Panc1 (cell line): Measurements from ENCODE around the gene ENO1. TPM values are rescaled to one million over a fixed set of nuclear protein-coding genes. Genes with fewer than 3 reads are reported as not detected.

Source experiments
- ATAC-seq: fragments of 200-7000 bp; cut with Tn5 transposase; 2 replicates; pipeline ENCODE4 v1.9.1; 2020; ENCODE audit warnings: mild to moderate bottlenecking, moderate library complexity
- BruUV-seq: library from RNA; stranded (reverse); fragments of 400-500 nt; replicated peaks from 2 replicates; lab custom pipeline; 2021; lab: Mats Ljungman, UMichigan
- CTCF ChIA-PET: fragments of 300-600 bp; sonication (Branson Sonifier 250); formaldehyde crosslinking; loops from one replicate; lab custom pipeline; 2022; ENCODE audit warnings: antibody characterized with exemption; lab: Charles Lee
- POLR2A ChIA-PET: fragments of 300-600 bp; sonication (Branson Sonifier 250); formaldehyde crosslinking; loops from one replicate; lab custom pipeline; 2022; ENCODE audit warnings: antibody characterized with exemption; lab: Charles Lee
- DNase-seq: peaks from one replicate; pipeline ENCODE4 v3.0.0-alpha.2; 2010; ENCODE audit warnings: low read depth, low spot score
- H3K27ac ChIP-seq: 2 replicates; pipeline ENCODE4 v1.5.1; 2011; ENCODE audit warnings: mild to moderate bottlenecking, low read length, inconsistent platforms
- H3K27me3 ChIP-seq: fragments of 200-500 bp; sonication (Bioruptor generic); 2 replicates; pipeline ENCODE4 v1.6.0; 2014; ENCODE audit warnings: low read length, inconsistent platforms; ENCODE audit not compliant: control insufficient read depth, insufficient read depth
- H3K36me3 ChIP-seq: fragments of 200-500 bp; sonication (Bioruptor generic); 2 replicates; pipeline ENCODE4 v1.5.1; 2014; ENCODE audit warnings: inconsistent platforms, mild to moderate bottlenecking, low read length, moderate library complexity; ENCODE audit not compliant: control insufficient read depth, insufficient read depth
- H3K4me1 ChIP-seq: 2 replicates; pipeline ENCODE4 v1.5.1; 2011; ENCODE audit warnings: inconsistent platforms, mild to moderate bottlenecking, low read length, moderate library complexity; ENCODE audit not compliant: control insufficient read depth, insufficient read depth
- H3K4me3 ChIP-seq, 2 experiments: 2 replicates each; pipeline ENCODE4 v1.5.1; 2011 to 2012; ENCODE audit warnings: low read depth in 2 of 2, low read length in 2 of 2, mild to moderate bottlenecking in 2 of 2, inconsistent platforms in 1 of 2, moderate library complexity in 1 of 2
- H3K9me3 ChIP-seq: fragments of 200-500 bp; sonication (Bioruptor generic); 2 replicates; pipeline ENCODE4 v1.5.1; 2014; ENCODE audit warnings: low read depth, mild to moderate bottlenecking, inconsistent platforms, low read length, moderate library complexity; ENCODE audit not compliant: control insufficient read depth, insufficient read depth
- POLR2AphosphoS5 ChIP-seq: IDR thresholded peaks from 2 replicates; pipeline ENCODE4 v1.6.1; 2012; ENCODE audit warnings: mild to moderate bottlenecking, low read depth, low read length, moderate library complexity
- SIN3A ChIP-seq: IDR thresholded peaks from 2 replicates; pipeline ENCODE4 v1.6.1; 2012; ENCODE audit warnings: low read depth, mild to moderate bottlenecking, low read length, moderate library complexity, borderline replicate concordance; ENCODE audit not compliant: insufficient read depth
- TCF7L2 ChIP-seq: IDR thresholded peaks from 2 replicates; pipeline ENCODE4 v1.6.1; 2011; ENCODE audit warnings: mild to moderate bottlenecking, low read depth, low read length, inconsistent platforms
- in situ Hi-C: cut with HindIII; loops from 2 replicates; pipeline ENCODE4 v1.10.0; 2016; ENCODE audit warnings: low sequenced_read_pairs, low pct_unique_long_range_greater_than_20kb
- intact Hi-C: fragments of 100-400 bp; cut with micrococcal nuclease; formaldehyde crosslinking; loops from one replicate; pipeline ENCODE4 v1.10.0; 2022; ENCODE audit not compliant: unreplicated experiment
- total RNA-seq: library from RNA; stranded (reverse); gene quantifications from one replicate; pipeline ENCODE4 v1.2.1, GENCODE V29; 2021; ENCODE audit not compliant: unreplicated experiment
- TF ChIP-seq, protein P1 (sequence below), 2 experiments: IDR thresholded peaks; 2 replicates each; pipeline ENCODE4 v1.6.1; 2011 to 2012; ENCODE audit warnings: low read depth in 2 of 2, control low read depth in 1 of 2, low read length in 1 of 2, mild to moderate bottlenecking in 1 of 2, moderate library complexity in 1 of 2; ENCODE audit not compliant: insufficient read depth in 1 of 2
- TF ChIP-seq, protein P2 (sequence below): fragments of 450-650 bp; IDR thresholded peaks from 2 replicates; pipeline ENCODE4 v1.5.1; 2017; ENCODE audit warnings: mild to moderate bottlenecking

ENO1 gene
- total RNA-seq, 1 experiment from 2014 or later: 2,480 TPM

DNA sequence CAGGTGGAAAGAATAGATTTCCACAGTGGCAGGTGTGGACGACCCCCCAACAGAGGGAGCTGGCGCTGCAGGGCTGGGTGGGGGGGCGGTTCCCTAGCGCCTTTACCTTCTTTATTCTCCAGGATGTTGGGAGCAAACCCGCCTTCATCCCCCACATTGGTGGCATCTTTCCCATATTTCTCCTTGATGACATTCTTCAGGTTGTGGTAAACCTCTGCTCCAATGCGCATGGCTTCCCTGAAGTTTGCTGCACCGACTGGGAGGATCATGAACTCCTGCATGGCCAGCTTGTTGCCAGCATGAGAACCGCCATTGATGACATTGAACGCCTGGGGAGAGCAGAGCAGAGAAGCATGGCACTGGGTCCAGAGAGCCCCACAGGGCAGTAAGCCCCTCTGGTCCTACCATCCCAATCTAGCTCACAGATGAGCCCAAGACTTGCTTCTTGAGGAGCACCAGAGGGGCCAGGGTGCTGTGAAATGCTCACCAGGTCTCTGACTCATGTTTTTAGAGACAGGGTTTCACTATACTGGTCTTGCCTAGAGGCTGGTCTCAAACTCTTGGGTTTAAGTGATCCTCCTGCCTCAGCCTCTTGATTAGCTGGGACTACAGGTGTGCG is 12.2 kb downstream of the ENO1 start:
- Histone ChIP-seq H3K27me3 (no peaks in the 10 kb centered on the region), H3K27ac (no peak overlapping the region), H3K4me1 (peaks cover 72% of the 10 kb centered on the region), H3K36me3 (peaks cover 58% of the 10 kb centered on the region), H3K4me3 (no peak overlapping the region), H3K9me3 (no peaks in the 10 kb centered on the region)
- ATAC-seq (no peak), DNase-seq (no peak)
- POLR2A ChIA-PET: interaction anchor here (0.6 to 0.9 kb wide), 8 partner anchors 8 to 917 kb away, joined by 3 to 6 read pairs (median 3); no protein-coding TSS in a partner anchor
- CTCF ChIA-PET: no interaction called here
- TF ChIP-seq SIN3A (no peak), POLR2AphosphoS5 (peak; percentile 78; the same call in 1 of the 2 replicates)
- no TSS peak for BruUV-seq
- in situ Hi-C loops: no loop called here
- intact Hi-C loops: no loop called here

DNA sequence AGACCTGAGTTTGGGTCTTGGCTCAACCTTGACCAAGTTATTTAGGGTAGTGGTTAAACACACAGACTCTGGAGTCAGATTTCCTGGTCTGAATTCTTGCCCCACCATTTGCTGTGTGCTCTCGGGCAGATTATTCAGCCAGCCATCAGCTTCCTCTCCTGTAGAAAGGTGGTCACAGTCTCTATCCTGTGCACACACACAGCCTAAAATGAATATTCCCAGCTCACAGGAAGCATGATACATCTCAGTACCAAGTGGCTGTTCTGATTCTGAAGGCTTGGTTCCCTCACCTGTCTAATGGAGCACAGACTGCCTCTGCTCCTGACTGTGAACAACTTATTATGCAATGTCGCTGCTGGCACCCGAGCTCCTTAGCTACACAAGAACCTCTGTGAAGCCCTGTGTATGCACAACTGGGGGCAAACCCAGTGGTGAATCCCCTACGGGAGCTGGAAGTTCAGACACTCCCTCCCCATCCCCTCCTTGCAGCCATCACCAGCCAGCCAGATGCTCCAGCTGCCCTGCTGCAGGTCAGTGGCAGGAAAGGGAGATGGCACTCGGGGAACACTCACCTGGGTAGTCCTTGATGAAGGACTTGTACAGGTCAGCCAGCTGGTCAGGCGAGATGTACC is 13.7 kb downstream of the ENO1 start:
- POLR2A ChIA-PET: no interaction called here
- H3K4me3 ChIP-seq: no peak overlapping the region
- in situ Hi-C loops: no loop called here

More for the DNA sequence above, 13.7 kb downstream of the ENO1 start:
- peaks cover 45% of the 10 kb centered on the region for H3K36me3 ChIP-seq
- intact Hi-C loops: no loop called here
- H3K27ac ChIP-seq: peak overlapping the region; percentile 58; the same call in 1 of the 2 replicates
- DNase-seq (no peak), ATAC-seq (no peak)
- H3K27me3 ChIP-seq: no peaks in the 10 kb centered on the region
- H3K4me1 ChIP-seq: peaks cover 70% of the 10 kb centered on the region
- CTCF ChIA-PET: no interaction called here
- no TSS peak for BruUV-seq
- no peaks in the 10 kb centered on the region for H3K9me3 ChIP-seq
- no peak for TF ChIP-seq TCF7L2
- TF ChIP-seq SIN3A: no peak
- TF ChIP-seq, protein P1, sequence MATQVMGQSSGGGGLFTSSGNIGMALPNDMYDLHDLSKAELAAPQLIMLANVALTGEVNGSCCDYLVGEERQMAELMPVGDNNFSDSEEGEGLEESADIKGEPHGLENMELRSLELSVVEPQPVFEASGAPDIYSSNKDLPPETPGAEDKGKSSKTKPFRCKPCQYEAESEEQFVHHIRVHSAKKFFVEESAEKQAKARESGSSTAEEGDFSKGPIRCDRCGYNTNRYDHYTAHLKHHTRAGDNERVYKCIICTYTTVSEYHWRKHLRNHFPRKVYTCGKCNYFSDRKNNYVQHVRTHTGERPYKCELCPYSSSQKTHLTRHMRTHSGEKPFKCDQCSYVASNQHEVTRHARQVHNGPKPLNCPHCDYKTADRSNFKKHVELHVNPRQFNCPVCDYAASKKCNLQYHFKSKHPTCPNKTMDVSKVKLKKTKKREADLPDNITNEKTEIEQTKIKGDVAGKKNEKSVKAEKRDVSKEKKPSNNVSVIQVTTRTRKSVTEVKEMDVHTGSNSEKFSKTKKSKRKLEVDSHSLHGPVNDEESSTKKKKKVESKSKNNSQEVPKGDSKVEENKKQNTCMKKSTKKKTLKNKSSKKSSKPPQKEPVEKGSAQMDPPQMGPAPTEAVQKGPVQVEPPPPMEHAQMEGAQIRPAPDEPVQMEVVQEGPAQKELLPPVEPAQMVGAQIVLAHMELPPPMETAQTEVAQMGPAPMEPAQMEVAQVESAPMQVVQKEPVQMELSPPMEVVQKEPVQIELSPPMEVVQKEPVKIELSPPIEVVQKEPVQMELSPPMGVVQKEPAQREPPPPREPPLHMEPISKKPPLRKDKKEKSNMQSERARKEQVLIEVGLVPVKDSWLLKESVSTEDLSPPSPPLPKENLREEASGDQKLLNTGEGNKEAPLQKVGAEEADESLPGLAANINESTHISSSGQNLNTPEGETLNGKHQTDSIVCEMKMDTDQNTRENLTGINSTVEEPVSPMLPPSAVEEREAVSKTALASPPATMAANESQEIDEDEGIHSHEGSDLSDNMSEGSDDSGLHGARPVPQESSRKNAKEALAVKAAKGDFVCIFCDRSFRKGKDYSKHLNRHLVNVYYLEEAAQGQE (IDR thresholded peaks at IDR 0.05; ENCODE audit: insufficient read depth in 1 of 2, low read depth in 2 of 2, low read length in 1 of 2): no peak
- TF ChIP-seq, protein P2, sequence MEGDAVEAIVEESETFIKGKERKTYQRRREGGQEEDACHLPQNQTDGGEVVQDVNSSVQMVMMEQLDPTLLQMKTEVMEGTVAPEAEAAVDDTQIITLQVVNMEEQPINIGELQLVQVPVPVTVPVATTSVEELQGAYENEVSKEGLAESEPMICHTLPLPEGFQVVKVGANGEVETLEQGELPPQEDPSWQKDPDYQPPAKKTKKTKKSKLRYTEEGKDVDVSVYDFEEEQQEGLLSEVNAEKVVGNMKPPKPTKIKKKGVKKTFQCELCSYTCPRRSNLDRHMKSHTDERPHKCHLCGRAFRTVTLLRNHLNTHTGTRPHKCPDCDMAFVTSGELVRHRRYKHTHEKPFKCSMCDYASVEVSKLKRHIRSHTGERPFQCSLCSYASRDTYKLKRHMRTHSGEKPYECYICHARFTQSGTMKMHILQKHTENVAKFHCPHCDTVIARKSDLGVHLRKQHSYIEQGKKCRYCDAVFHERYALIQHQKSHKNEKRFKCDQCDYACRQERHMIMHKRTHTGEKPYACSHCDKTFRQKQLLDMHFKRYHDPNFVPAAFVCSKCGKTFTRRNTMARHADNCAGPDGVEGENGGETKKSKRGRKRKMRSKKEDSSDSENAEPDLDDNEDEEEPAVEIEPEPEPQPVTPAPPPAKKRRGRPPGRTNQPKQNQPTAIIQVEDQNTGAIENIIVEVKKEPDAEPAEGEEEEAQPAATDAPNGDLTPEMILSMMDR: no peak
- no peak for TF ChIP-seq POLR2AphosphoS5
